A549 (cell line): ENCODE data around the gene TOMM20. TPM values are rescaled to one million over a fixed set of nuclear protein-coding genes. Genes with fewer than 3 reads are reported as not detected.

Source experiments
- ATAC-seq, 2 experiments: fragments of 200-7000 bp in 1 of 2; fragments of >200 bp in 1 of 2; cut with Nextera tagmentation in 1 of 2; cut with Tn5 transposase in 1 of 2; 3 replicates each; pipeline versions ENCODE4 v1.8.0 to v1.9.1; 2018 to 2020; ENCODE audit warnings: mild to moderate bottlenecking in 1 of 2, moderate library complexity in 1 of 2
- CTCF ChIA-PET: fragments of 300-600 bp; sonication (Branson Sonifier 250); formaldehyde crosslinking; extraction: SDS; loops from one replicate; lab custom pipeline; 2021; ENCODE audit warnings: antibody characterized with exemption, inconsistent platforms; lab: Yijun Ruan, JAX
- POLR2A ChIA-PET: fragments of 350-600 bp; formaldehyde crosslinking; extraction: SDS; loops from one replicate; lab custom pipeline; 2021; ENCODE audit warnings: antibody characterized with exemption, inconsistent platforms; lab: Yijun Ruan, JAX
- DNase-seq, 2 experiments: peaks; one replicate each; pipeline versions ENCODE4 v3.0.0 to v3.0.0-alpha.2; 2011 to 2016; ENCODE audit warnings: low read depth in 1 of 2, low spot score in 1 of 2
- FAIRE-seq: peaks from 2 replicates; lab custom pipeline; 2011; peaks lifted over from hg19 to GRCh38; lab: Jason Lieb, UNC
- H3K27ac ChIP-seq, 2 experiments: fragments of >200 bp; sonication (Bioruptor Twin); formaldehyde crosslinking; 3 replicates each; pipeline ENCODE4 v1.5.1; 2016 to 2017
- H3K4me1 ChIP-seq: fragments of >200 bp; sonication (Bioruptor Twin); formaldehyde crosslinking; 3 replicates; pipeline ENCODE4 v1.6.1; 2016
- H3K4me2 ChIP-seq: fragments of >200 bp; sonication (Bioruptor Twin); formaldehyde crosslinking; 3 replicates; pipeline ENCODE4 v1.6.1; 2016
- H3K4me3 ChIP-seq: fragments of >200 bp; sonication (Bioruptor Twin); formaldehyde crosslinking; 3 replicates; pipeline ENCODE4 v1.5.1; 2016
- H3K9me3 ChIP-seq: fragments of >200 bp; sonication (Bioruptor Twin); formaldehyde crosslinking; 3 replicates; pipeline ENCODE4 v1.6.1; 2016
- ATOH8 ChIP-seq: fragments of 250-450 bp; sonication (Bioruptor Pico); IDR thresholded peaks from 2 replicates; pipeline ENCODE4 v1.5.0; 2020; ENCODE audit warnings: low read depth, mild to moderate bottlenecking, moderate library complexity
- BCL3 ChIP-seq: fragments of >200 bp; sonication (Bioruptor Twin); formaldehyde crosslinking; IDR thresholded peaks from 3 replicates; pipeline ENCODE4 v1.6.1; 2016
- BHLHE40 ChIP-seq: IDR thresholded peaks from 2 replicates; pipeline ENCODE4 v1.6.1; 2012; ENCODE audit warnings: low read depth, low read length, inconsistent platforms
- CBX2 ChIP-seq: fragments of 200-600 bp; sonication (generic); IDR thresholded peaks from 2 replicates; pipeline ENCODE4 v1.6.1; 2016; ENCODE audit warnings: low read depth, mild to moderate bottlenecking, borderline replicate concordance
- CEBPB ChIP-seq, 2 experiments: fragments of >200 bp in 1 of 2; sonication (Bioruptor Twin) in 1 of 2; formaldehyde crosslinking in 1 of 2; IDR thresholded peaks; 2 replicates each; pipeline ENCODE4 v1.6.1; 2012 to 2016
- CHD4 ChIP-seq: fragments of 200-600 bp; sonication (generic); IDR thresholded peaks from 2 replicates; pipeline ENCODE4 v1.6.1; 2016; ENCODE audit warnings: antibody characterized with exemption, mild to moderate bottlenecking, borderline replicate concordance
- EHF ChIP-seq: fragments of 250-450 bp; sonication (Bioruptor Pico); IDR thresholded peaks from 2 replicates; pipeline ENCODE4 v1.5.0; 2020; ENCODE audit warnings: mild to moderate bottlenecking
- EP300 ChIP-seq, 2 experiments: fragments of >200 bp; sonication (Bioruptor Twin); formaldehyde crosslinking; IDR thresholded peaks; 2 replicates in 1 of 2; 3 replicates in 1 of 2; pipeline ENCODE4 v1.6.1; 2016 to 2017
- FOSL2 ChIP-seq, 2 experiments: fragments of 450-650 bp in 1 of 2; fragments of >200 bp in 1 of 2; sonication (Bioruptor Twin) in 1 of 2; formaldehyde crosslinking; IDR thresholded peaks; 2 replicates each; pipeline versions ENCODE4 v1.5.0 to v1.6.1; 2016 to 2020; ENCODE audit warnings: mild to moderate bottlenecking in 1 of 2, moderate library complexity in 1 of 2
- FOXS1 ChIP-seq: fragments of 250-450 bp; sonication (Bioruptor Pico); IDR thresholded peaks from 2 replicates; pipeline ENCODE4 v1.5.0; 2020; ENCODE audit warnings: mild to moderate bottlenecking, moderate library complexity
- HES2 ChIP-seq: fragments of >200 bp; sonication (Bioruptor Twin); formaldehyde crosslinking; IDR thresholded peaks from 2 replicates; pipeline ENCODE4 v1.6.1; 2016
- HOXB5 ChIP-seq: fragments of 250-450 bp; sonication (Bioruptor Pico); IDR thresholded peaks from 2 replicates; pipeline ENCODE4 v1.5.0; 2020; ENCODE audit warnings: mild to moderate bottlenecking, moderate library complexity
- KDM5A ChIP-seq: fragments of 200-600 bp; sonication (generic); IDR thresholded peaks from 2 replicates; pipeline ENCODE4 v1.6.1; 2016; ENCODE audit warnings: antibody characterized with exemption, mild to moderate bottlenecking
- MYC ChIP-seq: IDR thresholded peaks from 2 replicates; pipeline ENCODE4 v1.6.1; 2012; ENCODE audit warnings: mild to moderate bottlenecking, inconsistent platforms, low read length, improper control_type of control experiment, borderline replicate concordance
- NPAS2 ChIP-seq: fragments of 250-450 bp; sonication (Bioruptor Pico); IDR thresholded peaks from 2 replicates; pipeline ENCODE4 v1.8.0; 2022; ENCODE audit warnings: mild to moderate bottlenecking, moderate library complexity, borderline replicate concordance
- NR3C1 ChIP-seq: fragments of >200 bp; sonication (Bioruptor Twin); formaldehyde crosslinking; IDR thresholded peaks from 3 replicates; pipeline ENCODE4 v1.6.1; 2017
- POLR2AphosphoS2 ChIP-seq: conservative IDR thresholded peaks from 2 replicates; pipeline ENCODE4 v1.6.1; 2012; ENCODE audit warnings: low read length, improper control_type of control experiment, inconsistent platforms
- RARB ChIP-seq: fragments of 250-450 bp; sonication (Bioruptor Pico); IDR thresholded peaks from 2 replicates; pipeline ENCODE4 v1.8.0; 2021; ENCODE audit warnings: mild to moderate bottlenecking, moderate library complexity
- RNF2 ChIP-seq: fragments of 200-600 bp; sonication (generic); IDR thresholded peaks from 2 replicates; pipeline ENCODE4 v1.6.1; 2016; ENCODE audit warnings: low read depth, mild to moderate bottlenecking, antibody characterized with exemption, moderate library complexity, borderline replicate concordance
- SMC3 ChIP-seq: fragments of >200 bp; sonication (Bioruptor Twin); formaldehyde crosslinking; IDR thresholded peaks from 3 replicates; pipeline ENCODE4 v1.6.1; 2018; ENCODE audit warnings: inconsistent platforms
- TFCP2L1 ChIP-seq: fragments of 250-450 bp; sonication (Bioruptor Pico); IDR thresholded peaks from 2 replicates; pipeline ENCODE4 v1.5.0; 2021; ENCODE audit warnings: mild to moderate bottlenecking
- USF2 ChIP-seq: fragments of 450-650 bp; IDR thresholded peaks from 2 replicates; pipeline ENCODE4 v1.6.1; 2014; ENCODE audit warnings: antibody characterized with exemption
- ZNF302 ChIP-seq: fragments of 250-450 bp; sonication (Bioruptor Pico); IDR thresholded peaks from 2 replicates; pipeline ENCODE4 v1.9.0; 2021; ENCODE audit warnings: inconsistent platforms, mild to moderate bottlenecking, moderate library complexity
- WGBS: methylation state at CpG from one replicate; pipeline ENCODE4 v1.1.6; 2017; ENCODE audit errors: missing lambda C conversion rate; 5-methylcytosine and 5-hydroxymethylcytosine counted together
- polyA plus RNA-seq, 4 experiments: library from polyadenylated mRNA; depleted of rRNA in 3 of 4; stranded (reverse); fragments of >200 nt; fragmentation: RNase III in 1 of 4; extraction: RNeasy Plus Mini Kit Qiagen cat#74134 plus additional on column Dnase treatment in 1 of 4; gene quantifications; 2 replicates in 3 of 4; 3 replicates in 1 of 4; pipeline ENCODE4 v1.2.3, GENCODE V29; 2011 to 2017

Gene TOMM20
- polyA plus RNA-seq, 2 of the 4 experiments (the other 2 are of a cell fraction) = 112 to 122 TPM

DNA sequence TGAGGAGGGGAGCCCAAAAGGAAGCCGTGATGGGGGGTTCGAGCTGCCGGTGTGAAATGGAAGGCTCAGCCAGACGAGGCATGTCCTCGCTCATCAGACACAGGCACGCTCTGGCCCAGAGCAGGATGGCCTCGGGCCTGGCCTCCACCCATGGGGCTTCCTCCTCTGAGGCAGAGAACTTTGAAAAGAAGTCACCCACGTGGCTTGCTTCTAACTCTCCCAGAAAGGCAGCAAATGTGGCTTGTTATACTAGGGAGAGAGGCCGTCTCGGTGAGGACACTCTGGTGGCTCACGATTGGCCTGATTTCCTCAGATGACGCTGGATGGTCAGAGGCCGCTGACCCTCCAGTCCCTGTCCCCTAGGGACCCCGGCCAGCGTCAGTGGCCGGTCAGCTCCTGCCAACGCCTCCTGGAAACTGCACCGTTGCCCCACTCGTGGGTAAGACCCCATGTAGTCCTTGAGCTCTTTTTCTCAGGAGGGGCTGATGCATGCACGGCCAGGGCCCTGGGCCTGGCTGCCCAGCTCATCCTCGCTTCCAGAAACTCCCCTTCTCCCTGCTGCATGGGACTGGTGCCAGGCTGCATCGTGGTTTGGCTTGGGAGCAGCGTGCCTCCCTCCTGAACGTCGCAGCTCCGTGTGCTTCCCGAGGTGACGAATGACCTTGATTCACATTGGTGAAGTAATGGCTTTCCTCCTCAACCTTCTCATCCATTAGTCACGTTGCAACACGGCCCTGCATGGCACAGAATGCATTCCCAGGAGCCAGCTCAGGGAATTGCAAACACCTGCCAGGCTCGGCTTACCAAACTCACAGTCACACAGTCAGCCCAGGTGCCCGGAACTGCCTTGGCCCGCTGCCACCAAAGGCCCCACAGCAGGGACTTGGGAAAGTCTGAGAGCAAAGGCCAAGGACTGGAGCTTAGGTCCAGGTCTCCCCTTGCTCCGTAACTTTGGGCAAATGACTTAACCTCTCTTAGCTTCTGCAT is 58.8 kb downstream of the TOMM20 start (continued):
- peak; percentile 73; the same call in 1 of the 3 replicates for TF ChIP-seq BCL3
- peak; percentile 14; the same call in 1 of the 2 replicates for TF ChIP-seq USF2
- no peak; the same call in 1 of the 2 replicates for TF ChIP-seq RARB (CRISPR knock-in tag)
- TF ChIP-seq CHD4 = no peak
- no peak for TF ChIP-seq TFCP2L1 (CRISPR knock-in tag)
- no peak for TF ChIP-seq CBX2
- peak; percentile 80 for TF ChIP-seq FOXS1 (CRISPR knock-in tag)
- peak; percentile 86 for TF ChIP-seq CEBPB (IDR thresholded peaks at IDR 0.05)
- TF ChIP-seq HES2 = peak; percentile 42; the same call in 1 of the 2 replicates
- TF ChIP-seq EP300 (IDR thresholded peaks at IDR 0.05) = peak; percentile 93 to 96; a peak in 4 of 5 replicates
- no peak for TF ChIP-seq BHLHE40
- TF ChIP-seq ATOH8 (CRISPR knock-in tag) = peak; percentile 95
- TF ChIP-seq KDM5A = no peak
- TF ChIP-seq SMC3 = peak; percentile 52; the same call in 2 of the 3 replicates
- TF ChIP-seq HOXB5 (CRISPR knock-in tag) = peak; percentile 94
- peak; percentile 77; the same call in 1 of the 2 replicates for TF ChIP-seq FOSL2 (IDR thresholded peaks at IDR 0.05)
- peak; percentile 94 for TF ChIP-seq FOSL2 (CRISPR knock-in tag; IDR thresholded peaks at IDR 0.05)
- TF ChIP-seq, all 56 proteins: peak for 27

DNA sequence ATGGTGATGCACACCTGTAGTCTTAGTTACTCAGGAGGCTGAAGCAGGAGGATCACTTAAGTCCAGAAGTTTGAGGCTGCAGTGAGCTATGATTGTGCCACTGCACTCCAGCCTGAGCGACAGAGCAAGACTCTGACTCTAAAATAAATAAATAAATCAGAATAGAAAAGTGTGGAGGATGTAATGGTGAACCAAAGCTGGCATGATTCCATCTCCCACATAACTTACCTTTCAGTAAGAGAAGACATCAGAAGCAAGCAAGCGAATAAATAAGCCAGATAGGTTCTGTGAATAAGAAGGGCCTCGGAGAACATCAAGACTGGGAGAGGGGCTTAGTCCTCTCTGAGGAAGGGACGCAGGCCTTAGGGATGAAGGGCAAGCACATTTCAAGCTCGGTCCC is 59.5 kb downstream of the TOMM20 start:
- ChIA-PET CTCF (interaction anchor here (0.9 to 2.3 kb wide), 6 partner anchors 10 to 581 kb away, joined by 3 to 13 read pairs (median 4); no protein-coding TSS in a partner anchor), POLR2A (interaction anchor here (1.2 to 4.9 kb wide), 5 partner anchors 72 to 457 kb away, joined by 4 to 50 read pairs (median 7); partner anchors contain the start of gene IRF2BP2)
- peak overlapping the region; percentile 97 to 98 for H3K27ac ChIP-seq
- ATAC-seq = no peak
- no peak for DNase-seq
- no peak overlapping the region for H3K4me3 ChIP-seq
- no peak for TF ChIP-seq NPAS2 (CRISPR knock-in tag)
- peak; percentile 6; the same call in 1 of the 2 replicates for TF ChIP-seq EHF
- TF ChIP-seq RNF2 = no peak
- peak; percentile 15; the same call in 1 of the 2 replicates for TF ChIP-seq HOXB5 (CRISPR knock-in tag)
- no peak for TF ChIP-seq ZNF302
- TF ChIP-seq POLR2AphosphoS2 = no peak
- no peak for TF ChIP-seq MYC
- no peak for TF ChIP-seq NR3C1
- no peak for TF ChIP-seq KDM5A
- H3K4me2 ChIP-seq = peak overlapping the region; percentile 61
- WGBS = 93% methylated on average over 5 of the region's 5 CpGs
- H3K9me3 ChIP-seq = no peaks in the 10 kb centered on the region
- H3K4me1 ChIP-seq = peaks cover 70% of the 10 kb centered on the region
- no peak for FAIRE-seq
